Measurements from ENCODE around the gene C14orf132.
A peak's percentile ranks its signal among the peaks of the same experiment; 100 is the strongest.
"Not testable (repeated sequence)": the region's sequence is repeated elsewhere in the genome, so short reads cannot be mapped to it uniquely, and the experiment has no call there.

Gene C14orf132

GRCh38 chr14:96038920-96039632 lies at the start of gene C14orf132:
C14orf132 (plus strand) TSS chr14:96039362; CDS start chr14:96039501, 139 bp downstream.
- peak; percentile 65 for DNase-seq

- DNase-seq: no peak
These were observed 45.2 kb upstream of the C14orf132 start for GRCh38 chr14:95993768-95994592.

GRCh38 chr14:95994593-95994928 lies 44.6 kb upstream of the C14orf132 start:
- DNase-seq: no peak

- no peak for DNase-seq
These were observed 40.5 kb upstream of the C14orf132 start for GRCh38 chr14:95998656-95999055.

GRCh38 chr14:96001866-96002497 lies 37.2 kb upstream of the C14orf132 start:
- no peak for DNase-seq

- DNase-seq: no peak
These were observed 36.7 kb upstream of the C14orf132 start for GRCh38 chr14:96002498-96002884.

- no peak for DNase-seq
These were observed 28.0 kb upstream of the C14orf132 start for GRCh38 chr14:96011131-96011530.

- no peak for DNase-seq
These were observed 27.6 kb upstream of the C14orf132 start for GRCh38 chr14:96011607-96012006.

- DNase-seq: not testable (repeated sequence)
These were observed 26.4 kb upstream of the C14orf132 start for GRCh38 chr14:96012757-96013156.

- no peak for DNase-seq
These were observed 25.0 kb upstream of the C14orf132 start for GRCh38 chr14:96014176-96014575.

- DNase-seq: no peak
These were observed 22.5 kb upstream of the C14orf132 start for GRCh38 chr14:96016501-96017160.

GRCh38 chr14:96017882-96018281 lies 21.3 kb upstream of the C14orf132 start:
- no peak for DNase-seq

- DNase-seq: no peak
These were observed 11.5 kb upstream of the C14orf132 start for GRCh38 chr14:96027431-96028355.

GRCh38 chr14:96029089-96029645 lies 10.0 kb upstream of the C14orf132 start:
- DNase-seq: no peak

GRCh38 chr14:96030108-96030760 lies 8.9 kb upstream of the C14orf132 start:
- DNase-seq: no peak

- no peak for DNase-seq
These were observed 7.5 kb upstream of the C14orf132 start for GRCh38 chr14:96031691-96032090.

GRCh38 chr14:96035456-96035855 lies 3.7 kb upstream of the C14orf132 start:
- no peak for DNase-seq

- DNase-seq: no peak
These were observed 1.1 kb upstream of the C14orf132 start for GRCh38 chr14:96037891-96038557.

GRCh38 chr14:96038558-96038919 lies 623 bp upstream of the C14orf132 start:
- DNase-seq: no peak

- no peak for DNase-seq
These were observed 610 bp downstream of the C14orf132 start for GRCh38 chr14:96039633-96040311.
